ENCODE data around the gene XAGE5.

DNA sequence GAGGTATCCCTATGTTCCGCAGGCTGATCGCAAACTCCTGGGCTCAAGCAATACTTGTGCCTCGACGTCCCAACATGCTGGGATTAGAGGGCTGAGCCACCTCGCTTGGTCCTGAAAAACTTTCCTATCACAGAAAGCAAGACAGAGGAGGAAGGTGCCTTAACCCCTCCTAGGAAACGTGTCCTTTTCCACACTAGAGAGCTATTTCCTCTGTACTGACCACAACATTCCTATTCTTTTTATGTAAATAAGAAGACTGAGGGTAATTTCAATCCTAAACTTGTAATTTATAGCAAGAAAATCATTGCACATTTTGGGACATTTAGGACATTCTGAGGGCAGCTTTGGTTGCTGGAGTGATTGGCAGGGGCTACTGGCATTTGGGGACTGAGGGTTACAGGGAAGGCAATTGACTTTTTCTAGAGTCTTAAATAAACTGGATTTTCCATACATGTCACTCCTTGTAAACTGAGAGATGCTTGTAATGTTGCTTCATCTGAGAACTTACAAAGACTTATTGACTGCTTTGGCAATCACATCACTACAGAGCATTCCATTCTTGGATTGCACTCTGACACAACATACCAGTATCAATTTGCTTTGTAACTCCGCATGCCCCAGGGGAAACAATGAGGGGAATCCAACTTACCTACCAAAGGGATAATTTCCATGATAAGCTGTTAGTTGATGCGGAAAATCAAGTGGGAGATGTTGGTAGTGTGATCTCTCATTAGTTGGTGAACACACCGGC, 41.2 kb downstream of the XAGE5 start:
- TF ChIP-seq POLR2A (IDR thresholded peaks at IDR 0.05; ENCODE audit: low read depth, low read length), result no peak
- TF ChIP-seq PAX5 (IDR thresholded peaks at IDR 0.05; ENCODE audit: insufficient read depth, low read length, severe bottlenecking), result no peak
- no peak for TF ChIP-seq POLR2AphosphoS5 (IDR thresholded peaks at IDR 0.05; ENCODE audit: low read depth, low read length)
- no peak for TF ChIP-seq SPI1 (IDR thresholded peaks at IDR 0.05; ENCODE audit: low read depth, low read length)
- TF ChIP-seq TAF1 (IDR thresholded peaks at IDR 0.05; ENCODE audit: low read depth, low read length), result no peak
